Fibroblast of the aortic adventitia (primary cell): ENCODE results near the gene ZDHHC3. TPM values are rescaled to one million over a fixed set of nuclear protein-coding genes. Genes with fewer than 3 reads are reported as not detected.

Experiments used
- DNase-seq: peaks from one replicate; pipeline ENCODE4 v3.0.0-alpha.2; 2010; ENCODE audit warnings: low read depth
- H3K4me3 ChIP-seq: 2 replicates; pipeline ENCODE4 v1.5.1; 2011; ENCODE audit warnings: low read depth, mild to moderate bottlenecking, control low read depth, low read length, moderate library complexity
- total RNA-seq: library from RNA; depleted of rRNA; stranded (reverse); fragments of >200 nt; gene quantifications from 2 replicates; pipeline ENCODE4 v1.2.3, GENCODE V29; 2012; ENCODE audit warnings: low replicate concordance
- TF ChIP-seq, protein P1 (sequence below): IDR thresholded peaks from 2 replicates; pipeline ENCODE4 v1.5.1; 2011; ENCODE audit warnings: mild to moderate bottlenecking, low read length, control low read depth, inconsistent platforms; ENCODE audit not compliant: insufficient read depth

The ZDHHC3 gene
- total RNA-seq, 1 donor = 60.2 TPM

DNA sequence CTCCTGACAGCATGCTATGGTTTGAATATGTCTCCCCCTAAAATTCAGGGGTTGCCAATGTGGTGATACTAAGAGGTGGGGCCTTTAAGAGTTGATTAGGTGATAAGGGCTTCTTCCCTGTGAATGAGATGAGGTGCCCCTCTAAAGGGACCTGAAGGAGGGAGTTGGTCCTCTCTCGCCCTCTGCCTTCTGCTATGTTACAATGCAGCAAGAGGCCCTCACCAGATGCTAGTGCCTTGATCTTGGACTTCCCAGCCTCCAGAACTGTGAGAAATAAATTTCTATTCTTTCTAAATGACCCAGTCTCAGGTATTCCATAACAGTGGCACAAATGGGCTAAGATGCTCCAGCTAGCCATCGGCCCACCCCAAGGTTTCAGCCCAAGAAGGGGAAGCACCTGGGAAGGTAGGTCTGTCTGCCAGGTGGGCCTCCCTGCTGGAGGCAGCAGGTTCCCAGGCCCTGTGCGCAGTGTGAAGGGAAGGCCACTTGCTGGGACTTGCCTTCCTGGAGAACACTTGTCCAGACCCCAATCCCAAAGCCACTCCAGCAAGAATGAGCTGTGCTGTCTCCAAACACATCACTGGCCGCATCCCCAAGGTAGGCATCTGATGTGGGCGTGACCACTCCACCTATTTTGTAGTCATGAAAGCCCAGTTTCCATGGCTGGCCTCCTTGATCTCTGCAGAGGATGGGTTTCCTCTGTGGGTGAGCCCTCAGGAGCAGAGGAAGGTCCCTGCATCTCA lies 92.6 kb downstream of the ZDHHC3 start:
- TF ChIP-seq, protein P1, sequence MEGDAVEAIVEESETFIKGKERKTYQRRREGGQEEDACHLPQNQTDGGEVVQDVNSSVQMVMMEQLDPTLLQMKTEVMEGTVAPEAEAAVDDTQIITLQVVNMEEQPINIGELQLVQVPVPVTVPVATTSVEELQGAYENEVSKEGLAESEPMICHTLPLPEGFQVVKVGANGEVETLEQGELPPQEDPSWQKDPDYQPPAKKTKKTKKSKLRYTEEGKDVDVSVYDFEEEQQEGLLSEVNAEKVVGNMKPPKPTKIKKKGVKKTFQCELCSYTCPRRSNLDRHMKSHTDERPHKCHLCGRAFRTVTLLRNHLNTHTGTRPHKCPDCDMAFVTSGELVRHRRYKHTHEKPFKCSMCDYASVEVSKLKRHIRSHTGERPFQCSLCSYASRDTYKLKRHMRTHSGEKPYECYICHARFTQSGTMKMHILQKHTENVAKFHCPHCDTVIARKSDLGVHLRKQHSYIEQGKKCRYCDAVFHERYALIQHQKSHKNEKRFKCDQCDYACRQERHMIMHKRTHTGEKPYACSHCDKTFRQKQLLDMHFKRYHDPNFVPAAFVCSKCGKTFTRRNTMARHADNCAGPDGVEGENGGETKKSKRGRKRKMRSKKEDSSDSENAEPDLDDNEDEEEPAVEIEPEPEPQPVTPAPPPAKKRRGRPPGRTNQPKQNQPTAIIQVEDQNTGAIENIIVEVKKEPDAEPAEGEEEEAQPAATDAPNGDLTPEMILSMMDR = no peak
- no peak overlapping the region for H3K4me3 ChIP-seq
- no peak for DNase-seq

DNA sequence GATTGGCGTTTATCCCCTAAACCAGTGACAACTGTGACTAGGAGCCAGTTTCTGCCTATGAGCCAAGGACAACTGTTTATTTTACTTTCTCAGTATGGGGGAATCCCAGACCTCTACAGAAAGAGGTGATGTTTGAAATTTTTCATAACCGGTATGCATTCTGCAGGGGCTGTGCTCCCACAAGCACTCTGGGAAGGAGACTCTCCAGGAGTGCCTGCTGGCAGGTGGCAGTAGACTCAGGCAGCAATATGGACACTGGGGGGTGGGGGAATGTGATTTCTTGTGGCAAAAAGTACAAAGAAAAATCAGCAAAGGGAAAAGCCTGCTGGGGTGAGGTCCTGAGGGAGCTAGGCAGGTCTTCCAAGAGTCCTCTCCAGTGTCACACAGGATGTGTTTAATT lies 95.7 kb downstream of the ZDHHC3 start:
- H3K4me3 ChIP-seq = no peak overlapping the region
- TF ChIP-seq, protein P1 = no peak
- no peak for DNase-seq

DNA sequence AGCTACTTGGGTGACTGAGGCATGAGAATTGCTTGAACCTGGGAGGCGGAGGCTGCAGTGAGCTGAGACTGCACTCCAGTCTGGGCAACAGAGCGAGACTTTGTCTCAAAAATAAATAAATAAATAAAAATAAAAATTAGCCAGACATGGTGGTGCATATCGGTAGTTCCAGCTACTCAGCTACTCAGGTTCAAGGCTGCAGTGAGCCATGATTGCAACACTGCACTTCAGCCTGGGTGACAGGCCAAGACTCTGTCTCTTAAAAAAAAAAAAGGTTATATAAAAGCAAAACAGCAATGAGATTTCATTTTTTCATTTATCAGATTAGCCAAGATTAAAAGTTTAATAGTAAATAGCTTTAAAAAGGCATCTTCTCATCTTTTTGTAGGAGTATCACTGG lies 98.6 kb downstream of the ZDHHC3 start:
- TF ChIP-seq, protein P1 = no peak
- no peak overlapping the region for H3K4me3 ChIP-seq
- no peak for DNase-seq

DNA sequence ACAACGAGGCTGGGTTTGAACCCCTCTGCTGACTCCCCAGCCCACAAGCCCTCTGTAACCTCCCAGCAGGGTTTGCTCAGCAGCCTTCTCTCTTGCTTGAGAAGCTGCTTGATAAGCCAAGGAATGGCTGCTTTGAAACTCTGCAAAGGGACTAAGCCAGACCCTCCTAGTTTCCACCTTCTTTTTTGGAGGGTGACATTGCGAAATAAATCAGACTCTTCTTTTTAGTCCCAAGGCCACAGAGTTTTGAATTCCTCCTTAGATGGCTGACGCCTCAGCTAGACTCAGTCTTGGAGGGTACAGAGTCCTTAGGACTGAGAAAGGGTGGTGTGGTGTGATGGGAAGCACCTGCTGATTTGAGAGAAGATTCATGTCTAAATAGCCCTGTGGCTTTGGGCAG lies 100.4 kb downstream of the ZDHHC3 start:
- TF ChIP-seq, protein P1 = no peak
- H3K4me3 ChIP-seq = no peak overlapping the region
- DNase-seq = no peak

Other genes with a start within 250 kb of the ZDHHC3 start
- 7.6 and 13.1 TPM in 2 replicates for gene ZNF501, start 246.5 kb downstream of the ZDHHC3 start, total RNA-seq
- 27.5 and 33.1 TPM in 2 replicates for gene KIAA1143, start 214.6 kb downstream of the ZDHHC3 start, total RNA-seq
- 0.98 and 17.1 TPM in 2 replicates for gene KIF15, start 214.4 kb downstream of the ZDHHC3 start, total RNA-seq
- 13.7 and 20.5 TPM in 2 replicates for gene TMEM42, start 114.3 kb downstream of the ZDHHC3 start, total RNA-seq
- not detected in 2 replicates for gene TGM4, start 101.6 kb downstream of the ZDHHC3 start, total RNA-seq
- 26.8 and 80.2 TPM in 2 replicates for gene EXOSC7, start 70 bp upstream of the ZDHHC3 start, total RNA-seq
- 10.5 and 12.4 TPM in 2 replicates for gene CLEC3B, start 50.1 kb upstream of the ZDHHC3 start, total RNA-seq
- gene CDCP1, start 170.2 kb upstream of the ZDHHC3 start, total RNA-seq = 1.3 and 32.8 TPM in 2 replicates